Measurements from ENCODE around the gene MMP24. TPM values are rescaled to one million over a fixed set of nuclear protein-coding genes. Genes with fewer than 3 reads are reported as not detected.
A peak's percentile ranks its signal among the peaks of the same experiment; 100 is the strongest.

MMP24 gene
- total RNA-seq, 1 donor from 2014 or later: 0.13 TPM

- ATAC-seq (ENCODE audit: poor library complexity): peak; percentile 98
- peak; percentile 73 for DNase-seq
- intact Hi-C loops (cut with DNase I): loop anchor here (2.0 to 5.0 kb wide), 2 partner anchors 65 to 111 kb away; no protein-coding TSS in a partner anchor
Measured at GRCh38 chr20:35207950-35208611, 18.4 kb upstream of the MMP24 start.

GRCh38 chr20:35215066-35215956 lies 11.2 kb upstream of the MMP24 start:
- ATAC-seq (ENCODE audit: poor library complexity): no peak
- intact Hi-C loops (cut with DNase I): no loop called here

GRCh38 chr20:35216541-35216940 lies 9.9 kb upstream of the MMP24 start:
- ATAC-seq (ENCODE audit: poor library complexity) (no peak), DNase-seq (no peak)
- intact Hi-C loops (cut with DNase I): no loop called here

More at GRCh38 chr20:35215066-35215956, 11.2 kb upstream of the MMP24 start:
- no peak for DNase-seq

GRCh38 chr20:35223941-35224340 lies 2.5 kb upstream of the MMP24 start:
- ATAC-seq (ENCODE audit: poor library complexity): no peak
- intact Hi-C loops (cut with DNase I): no loop called here

GRCh38 chr20:35224536-35224935 lies 2.0 kb upstream of the MMP24 start:
- DNase-seq (no peak), ATAC-seq (ENCODE audit: poor library complexity) (no peak)
- intact Hi-C loops (cut with DNase I): no loop called here

More at GRCh38 chr20:35223941-35224340, 2.5 kb upstream of the MMP24 start:
- no peak for DNase-seq

- intact Hi-C loops (cut with DNase I): no loop called here
- DNase-seq (no peak), ATAC-seq (ENCODE audit: poor library complexity) (no peak)
Measured at GRCh38 chr20:35225319-35226125, 968 bp upstream of the MMP24 start.

GRCh38 chr20:35226884-35227681 lies 593 bp downstream of the MMP24 start:
- ATAC-seq (ENCODE audit: poor library complexity) (peak; percentile 71), DNase-seq (peak; percentile 57)
- intact Hi-C loops (cut with DNase I): no loop called here

- intact Hi-C loops (cut with DNase I): no loop called here
- ATAC-seq (ENCODE audit: poor library complexity) (no peak), DNase-seq (no peak)
Measured at GRCh38 chr20:35232575-35232974, 6.1 kb downstream of the MMP24 start.

GRCh38 chr20:35235881-35236280 lies 9.4 kb downstream of the MMP24 start:
- DNase-seq: no peak
- ATAC-seq (ENCODE audit: poor library complexity): no peak
- intact Hi-C loops (cut with DNase I): no loop called here

GRCh38 chr20:35237486-35237885 lies 11.0 kb downstream of the MMP24 start:
- no peak for DNase-seq
- intact Hi-C loops (cut with DNase I): no loop called here
- ATAC-seq (ENCODE audit: poor library complexity): no peak

- intact Hi-C loops (cut with DNase I): no loop called here
- no peak for ATAC-seq (ENCODE audit: poor library complexity)
- no peak for DNase-seq
Measured at GRCh38 chr20:35238170-35238569, 11.7 kb downstream of the MMP24 start.

GRCh38 chr20:35238735-35239134 lies 12.2 kb downstream of the MMP24 start:
- no peak for DNase-seq
- intact Hi-C loops (cut with DNase I): no loop called here

GRCh38 chr20:35240083-35240810 lies 13.8 kb downstream of the MMP24 start:
- DNase-seq (no peak), ATAC-seq (ENCODE audit: poor library complexity) (no peak)
- intact Hi-C loops (cut with DNase I): no loop called here

More at GRCh38 chr20:35238735-35239134, 12.2 kb downstream of the MMP24 start:
- ATAC-seq (ENCODE audit: poor library complexity): no peak

GRCh38 chr20:35240811-35241293 lies 14.4 kb downstream of the MMP24 start:
- ATAC-seq (ENCODE audit: poor library complexity) (no peak), DNase-seq (no peak)
- intact Hi-C loops (cut with DNase I): no loop called here

GRCh38 chr20:35243317-35243716 lies 16.8 kb downstream of the MMP24 start:
- DNase-seq: no peak
- intact Hi-C loops (cut with DNase I): no loop called here
- no peak for ATAC-seq (ENCODE audit: poor library complexity)

- intact Hi-C loops (cut with DNase I): no loop called here
- no peak for ATAC-seq (ENCODE audit: poor library complexity)
- no peak for DNase-seq
Measured at GRCh38 chr20:35243986-35244385, 17.5 kb downstream of the MMP24 start.

- intact Hi-C loops (cut with DNase I): no loop called here
Measured at GRCh38 chr20:35246723-35247122, 20.2 kb downstream of the MMP24 start.

More at GRCh38 chr20:35246723-35247122, 20.2 kb downstream of the MMP24 start:
- DNase-seq (no peak), ATAC-seq (ENCODE audit: poor library complexity) (no peak)
